ENCODE data around the gene UNC13C. TPM values are rescaled to one million over a fixed set of nuclear protein-coding genes. Genes with fewer than 3 reads are reported as not detected.

The UNC13C gene
- total RNA-seq, 1 donor from 2014 or later: 0.22 TPM

DNA sequence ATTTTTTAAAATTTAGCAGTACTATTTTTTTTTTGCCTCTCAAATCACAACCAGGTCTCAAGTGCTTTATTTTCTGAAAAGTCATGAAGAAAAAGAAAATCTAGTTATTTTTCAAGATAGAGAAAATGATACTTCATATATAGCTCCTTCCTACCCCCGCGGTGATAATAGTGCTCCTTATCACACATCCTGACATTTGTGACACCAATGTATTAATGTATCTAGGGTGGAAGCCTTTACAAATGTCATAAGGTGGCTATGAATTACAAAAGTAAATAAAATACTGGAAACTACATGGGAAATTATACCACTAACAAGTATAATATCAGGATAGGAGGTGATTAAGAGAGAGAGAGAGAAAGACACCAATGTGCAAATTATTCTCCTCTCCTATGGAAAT lies 582.2 kb downstream of the UNC13C start:
- Histone ChIP-seq H3K27me3 (ENCODE audit: low read depth) (no peaks in the 10 kb centered on the region), H3K4me1 (no peaks in the 10 kb centered on the region), H3K9me3 (replicated peaks) (no peaks in the 10 kb centered on the region), H3K27ac (replicated peaks) (no peak overlapping the region), H3K36me3 (no peaks in the 10 kb centered on the region), H3K4me3 (no peak overlapping the region)
- no peak for DNase-seq
- TF ChIP-seq, protein P1, sequence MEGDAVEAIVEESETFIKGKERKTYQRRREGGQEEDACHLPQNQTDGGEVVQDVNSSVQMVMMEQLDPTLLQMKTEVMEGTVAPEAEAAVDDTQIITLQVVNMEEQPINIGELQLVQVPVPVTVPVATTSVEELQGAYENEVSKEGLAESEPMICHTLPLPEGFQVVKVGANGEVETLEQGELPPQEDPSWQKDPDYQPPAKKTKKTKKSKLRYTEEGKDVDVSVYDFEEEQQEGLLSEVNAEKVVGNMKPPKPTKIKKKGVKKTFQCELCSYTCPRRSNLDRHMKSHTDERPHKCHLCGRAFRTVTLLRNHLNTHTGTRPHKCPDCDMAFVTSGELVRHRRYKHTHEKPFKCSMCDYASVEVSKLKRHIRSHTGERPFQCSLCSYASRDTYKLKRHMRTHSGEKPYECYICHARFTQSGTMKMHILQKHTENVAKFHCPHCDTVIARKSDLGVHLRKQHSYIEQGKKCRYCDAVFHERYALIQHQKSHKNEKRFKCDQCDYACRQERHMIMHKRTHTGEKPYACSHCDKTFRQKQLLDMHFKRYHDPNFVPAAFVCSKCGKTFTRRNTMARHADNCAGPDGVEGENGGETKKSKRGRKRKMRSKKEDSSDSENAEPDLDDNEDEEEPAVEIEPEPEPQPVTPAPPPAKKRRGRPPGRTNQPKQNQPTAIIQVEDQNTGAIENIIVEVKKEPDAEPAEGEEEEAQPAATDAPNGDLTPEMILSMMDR (IDR thresholded peaks at IDR 0.05; ENCODE audit: borderline replicate concordance): no peak
- intact Hi-C loops (cut with micrococcal nuclease): no loop called here

DNA sequence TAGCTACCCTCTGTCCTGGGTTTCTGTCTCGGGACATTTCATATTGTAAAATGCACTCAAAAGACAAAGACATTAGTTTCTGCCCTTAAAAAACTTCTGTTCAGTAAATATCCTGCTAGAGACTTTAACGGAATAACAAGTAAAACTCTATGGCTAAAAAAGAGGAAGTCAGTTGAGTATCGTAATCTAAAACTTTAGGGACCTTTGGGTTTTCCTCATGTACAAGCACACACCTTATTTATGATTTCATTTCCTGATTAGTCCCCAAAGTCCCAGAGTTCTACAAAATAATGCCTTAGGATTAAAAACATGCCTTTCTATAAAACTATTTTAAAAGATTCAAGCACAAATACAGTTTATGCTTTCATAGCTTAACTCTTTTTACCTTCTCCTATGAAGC lies 585.9 kb downstream of the UNC13C start:
- no peak overlapping the region for H3K27ac ChIP-seq (replicated peaks)
- H3K27me3 ChIP-seq (ENCODE audit: low read depth): no peaks in the 10 kb centered on the region
- DNase-seq: no peak
- no peaks in the 10 kb centered on the region for H3K36me3 ChIP-seq
- H3K9me3 ChIP-seq (replicated peaks): no peaks in the 10 kb centered on the region
- intact Hi-C loops (cut with micrococcal nuclease): no loop called here
- H3K4me1 ChIP-seq: no peaks in the 10 kb centered on the region
- TF ChIP-seq, protein P1 (IDR thresholded peaks at IDR 0.05; ENCODE audit: borderline replicate concordance): no peak
- no peak overlapping the region for H3K4me3 ChIP-seq

DNA sequence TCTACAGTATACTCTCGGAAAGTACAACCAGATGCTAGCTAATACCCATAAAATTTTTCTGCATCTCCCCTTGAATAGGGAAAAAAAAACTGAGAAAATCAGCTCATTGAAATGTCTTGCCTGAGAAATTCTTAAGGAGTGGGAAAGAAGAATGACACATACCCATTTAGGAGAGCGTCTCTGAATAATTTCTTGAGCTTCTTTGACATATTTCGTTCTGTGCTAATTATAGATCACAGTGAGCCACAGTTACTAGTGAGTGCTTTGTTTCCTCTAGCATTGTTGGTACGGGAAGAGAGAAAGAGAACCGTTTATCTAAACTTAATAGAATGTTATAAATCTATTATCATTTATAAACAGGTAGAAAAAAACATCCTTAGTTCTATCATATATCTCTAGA lies 588.4 kb downstream of the UNC13C start:
- H3K27ac ChIP-seq (replicated peaks): no peak overlapping the region
- TF ChIP-seq, protein P1 (IDR thresholded peaks at IDR 0.05; ENCODE audit: borderline replicate concordance): no peak
- H3K4me1 ChIP-seq: no peaks in the 10 kb centered on the region
- H3K27me3 ChIP-seq (ENCODE audit: low read depth): no peaks in the 10 kb centered on the region
- no peaks in the 10 kb centered on the region for H3K9me3 ChIP-seq (replicated peaks)
- H3K4me3 ChIP-seq: no peak overlapping the region
- no peaks in the 10 kb centered on the region for H3K36me3 ChIP-seq
- no peak for DNase-seq
- intact Hi-C loops (cut with micrococcal nuclease): no loop called here

DNA sequence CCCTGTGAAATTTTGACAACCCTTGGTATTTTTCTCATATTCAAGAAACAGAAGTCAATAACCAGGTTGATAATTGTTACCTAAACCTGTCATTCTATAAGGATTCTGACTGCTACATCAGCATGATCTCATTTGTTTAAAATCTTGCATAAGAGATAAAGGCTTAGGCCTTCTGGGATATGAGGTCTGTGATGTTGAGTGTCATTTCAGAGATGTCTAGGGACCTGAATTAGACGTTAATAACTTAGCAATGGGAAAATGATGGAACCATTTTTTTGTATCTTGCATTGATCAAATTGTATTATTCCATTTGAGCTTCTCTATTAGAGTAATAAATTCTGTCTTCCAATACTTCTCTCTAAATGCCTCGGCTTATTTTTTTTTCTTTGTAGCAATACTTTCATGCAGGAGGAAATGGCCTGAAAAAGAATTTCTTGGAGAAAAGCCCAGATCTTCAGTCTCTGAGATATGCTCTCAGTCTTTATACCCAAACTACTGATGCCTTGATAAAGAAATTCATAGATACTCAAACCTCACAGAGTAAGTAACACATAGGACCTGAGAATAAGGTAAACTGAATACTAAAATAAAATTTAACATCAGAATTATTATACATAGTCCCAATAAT lies 589.3 kb downstream of the UNC13C start:
- DNase-seq: no peak
- no peak overlapping the region for H3K27ac ChIP-seq (replicated peaks)
- no peaks in the 10 kb centered on the region for H3K36me3 ChIP-seq
- intact Hi-C loops (cut with micrococcal nuclease): no loop called here
- H3K9me3 ChIP-seq (replicated peaks): no peaks in the 10 kb centered on the region
- no peaks in the 10 kb centered on the region for H3K27me3 ChIP-seq (ENCODE audit: low read depth)
- H3K4me1 ChIP-seq: no peaks in the 10 kb centered on the region
- H3K4me3 ChIP-seq: no peak overlapping the region
- TF ChIP-seq, protein P1 (IDR thresholded peaks at IDR 0.05; ENCODE audit: borderline replicate concordance): no peak

DNA sequence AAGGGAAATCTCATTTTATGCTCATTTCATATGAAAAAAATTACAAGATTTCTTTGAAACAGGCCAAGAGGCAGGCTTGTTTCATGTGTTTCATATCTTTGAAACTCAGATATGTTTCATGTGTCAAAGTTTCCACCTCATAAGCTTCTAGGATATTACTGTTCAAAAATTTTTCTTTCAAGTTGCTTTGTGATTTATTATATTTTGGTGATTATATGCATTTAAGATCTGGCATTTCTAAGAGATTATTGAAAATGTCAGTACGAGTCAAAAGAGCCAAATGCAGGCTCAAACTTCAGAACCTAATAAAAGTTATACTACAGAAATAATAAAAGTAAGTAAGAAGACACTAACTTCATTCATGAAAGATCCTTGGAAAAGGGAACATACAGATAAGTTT lies 590.1 kb downstream of the UNC13C start:
- Histone ChIP-seq H3K27ac (replicated peaks) (no peak overlapping the region), H3K4me1 (no peaks in the 10 kb centered on the region), H3K27me3 (ENCODE audit: low read depth) (no peaks in the 10 kb centered on the region), H3K36me3 (no peaks in the 10 kb centered on the region), H3K4me3 (no peak overlapping the region), H3K9me3 (replicated peaks) (no peaks in the 10 kb centered on the region)
- no peak for DNase-seq
- TF ChIP-seq, protein P1 (IDR thresholded peaks at IDR 0.05; ENCODE audit: borderline replicate concordance): no peak
- intact Hi-C loops (cut with micrococcal nuclease): no loop called here
